Body of pancreas (tissue), 4 donors: ENCODE data around the gene SNAPC2. TPM values are rescaled to one million over a fixed set of nuclear protein-coding genes. Genes with fewer than 3 reads are reported as not detected.

Source experiments
- ATAC-seq: fragments of 150-250 bp; one replicate; pipeline ENCODE4 v1.9.1; 2016
- DNase-seq, 4 donors: peaks; one replicate each; pipeline ENCODE4 v3.0.0-alpha.2; 2019
- H3K27ac ChIP-seq, 4 donors: fragments of 200-600 bp; sonication (generic); 1 replicate in 3 of 4; 2 replicates in 1 of 4; pipeline versions ENCODE4 v1.5.1 to v1.6.1; 2016 to 2019; ENCODE audit warnings: mild to moderate bottlenecking in 1 of 4, mixed read lengths in 1 of 4, moderate library complexity in 1 of 4
- H3K27me3 ChIP-seq, 2 donors: fragments of 200-600 bp; sonication (generic); one replicate each; pipeline ENCODE4 v1.6.0; 2016; ENCODE audit warnings: mild to moderate bottlenecking in 1 of 2
- H3K36me3 ChIP-seq, 2 donors: fragments of 200-600 bp; sonication (generic); replicated peaks in 1 of 2; 2 replicates each; pipeline ENCODE4 v1.5.1; 2016; ENCODE audit warnings: low read depth in 2 of 2; ENCODE audit not compliant: insufficient read depth in 1 of 2
- H3K4me1 ChIP-seq: fragments of 200-600 bp; sonication (generic); one replicate; pipeline ENCODE4 v1.6.0; 2016
- H3K4me3 ChIP-seq, 2 donors: fragments of 200-600 bp; sonication (generic); 1 replicate in 1 of 2; 2 replicates in 1 of 2; pipeline ENCODE4 v1.5.1; 2016 to 2019
- H3K9me3 ChIP-seq, 3 donors: fragments of 200-600 bp; sonication (generic); 1 replicate in 2 of 3; 2 replicates in 1 of 3; pipeline ENCODE4 v1.5.1; 2016
- POLR2A ChIP-seq, 3 donors: fragments of 450-650 bp; IDR thresholded peaks; one replicate each; pipeline ENCODE4 v1.6.1; 2016; ENCODE audit warnings: antibody characterized with exemption in 3 of 3, mild to moderate bottlenecking in 2 of 3
- WGBS, 2 donors: methylation state at CpG; one replicate each; pipeline ENCODE4 v1.1.5; 2017; 5-methylcytosine and 5-hydroxymethylcytosine counted together
- intact Hi-C: fragments of 100-400 bp; cut with DNase I; formaldehyde crosslinking; loops from one replicate; pipeline ENCODE4 v1.15.1; 2023
- total RNA-seq, 2 donors: library from RNA; depleted of rRNA; stranded (reverse); fragments of >200 nt; gene quantifications; one replicate each; pipeline ENCODE4 v1.1.0, GENCODE V29; 2016
- TF ChIP-seq, protein P1 (sequence below), 7 experiments: fragments of 450-650 bp in 4 of 7; fragments of 200-600 bp in 3 of 7; sonication (generic) in 3 of 7; IDR thresholded peaks; one replicate each; pipeline ENCODE4 v1.5.1; 2016 to 2019; ENCODE audit warnings: antibody characterized with exemption in 7 of 7

Gene SNAPC2
- total RNA-seq, 2 donors from 2014 or later = 6.3 to 9.1 TPM

DNA sequence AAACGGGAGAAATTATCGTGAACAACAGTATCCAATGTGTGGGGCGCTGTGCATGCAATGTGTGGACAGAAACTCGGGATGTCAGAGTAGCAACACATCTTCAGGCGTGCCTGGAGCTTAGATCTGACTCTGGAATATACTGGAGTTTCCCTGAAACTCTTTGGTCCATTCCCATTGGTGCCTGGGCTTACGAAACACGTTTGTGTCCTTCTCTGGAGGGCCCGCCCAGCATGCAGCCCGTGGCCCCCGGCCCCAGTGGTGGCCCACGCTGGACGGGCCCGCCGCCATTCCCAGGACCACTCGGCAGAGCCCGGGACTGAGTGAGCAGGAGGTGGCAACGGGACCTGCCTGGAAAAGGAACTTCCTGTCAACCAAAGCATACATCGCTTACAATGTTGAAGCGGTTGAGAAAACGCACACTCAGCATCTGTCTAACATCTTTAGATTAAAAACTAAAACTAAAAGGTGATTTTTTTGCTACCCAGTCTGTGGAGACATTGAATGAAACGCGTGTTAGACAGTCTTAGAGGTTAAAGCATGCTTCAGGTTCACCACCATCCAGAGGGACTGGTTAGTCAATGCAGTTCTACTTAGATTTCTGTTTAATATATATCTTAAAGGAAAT is 42.6 kb downstream of the SNAPC2 start:
- no peak for TF ChIP-seq POLR2A (IDR thresholded peaks at IDR 0.05)
- TF ChIP-seq, protein P1, sequence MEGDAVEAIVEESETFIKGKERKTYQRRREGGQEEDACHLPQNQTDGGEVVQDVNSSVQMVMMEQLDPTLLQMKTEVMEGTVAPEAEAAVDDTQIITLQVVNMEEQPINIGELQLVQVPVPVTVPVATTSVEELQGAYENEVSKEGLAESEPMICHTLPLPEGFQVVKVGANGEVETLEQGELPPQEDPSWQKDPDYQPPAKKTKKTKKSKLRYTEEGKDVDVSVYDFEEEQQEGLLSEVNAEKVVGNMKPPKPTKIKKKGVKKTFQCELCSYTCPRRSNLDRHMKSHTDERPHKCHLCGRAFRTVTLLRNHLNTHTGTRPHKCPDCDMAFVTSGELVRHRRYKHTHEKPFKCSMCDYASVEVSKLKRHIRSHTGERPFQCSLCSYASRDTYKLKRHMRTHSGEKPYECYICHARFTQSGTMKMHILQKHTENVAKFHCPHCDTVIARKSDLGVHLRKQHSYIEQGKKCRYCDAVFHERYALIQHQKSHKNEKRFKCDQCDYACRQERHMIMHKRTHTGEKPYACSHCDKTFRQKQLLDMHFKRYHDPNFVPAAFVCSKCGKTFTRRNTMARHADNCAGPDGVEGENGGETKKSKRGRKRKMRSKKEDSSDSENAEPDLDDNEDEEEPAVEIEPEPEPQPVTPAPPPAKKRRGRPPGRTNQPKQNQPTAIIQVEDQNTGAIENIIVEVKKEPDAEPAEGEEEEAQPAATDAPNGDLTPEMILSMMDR (IDR thresholded peaks at IDR 0.05) = no peak
- no peak overlapping the region for H3K27ac ChIP-seq
- 65 to 70% methylated on average over 10 to 22 of the region's 22 CpGs for WGBS, 2 donors
- intact Hi-C loops = loop anchor here (10.0 kb wide), 1 partner anchor 172 kb away; no protein-coding TSS in a partner anchor
- no peaks in the 10 kb centered on the region for H3K9me3 ChIP-seq
- peaks cover 7 to 15% of the 10 kb centered on the region in 2 donors for H3K36me3 ChIP-seq
- ATAC-seq (no peak), DNase-seq (no peak)
- H3K4me3 ChIP-seq = no peak overlapping the region
- no peaks in the 10 kb centered on the region for H3K27me3 ChIP-seq
- H3K4me1 ChIP-seq = no peaks in the 10 kb centered on the region

DNA sequence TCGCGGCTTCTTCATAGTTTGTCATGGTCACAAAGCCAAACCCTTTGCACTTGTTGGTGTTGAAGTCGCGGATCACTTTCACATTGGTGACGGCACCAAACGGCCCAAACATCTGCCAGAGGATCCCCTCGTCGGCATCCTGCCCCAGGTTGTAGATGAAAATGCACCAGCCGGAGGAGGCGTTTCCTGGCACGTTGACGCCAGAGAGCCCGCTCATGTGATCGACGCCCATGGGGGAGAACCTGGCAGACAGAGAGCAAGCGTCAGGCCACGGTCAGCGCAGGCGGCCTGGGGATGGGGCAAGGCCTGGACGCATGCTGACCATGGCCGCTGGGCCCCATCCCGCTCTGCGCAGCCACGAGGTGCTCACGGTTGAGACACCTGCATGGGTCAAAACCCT is 43.4 kb downstream of the SNAPC2 start:
- DNase-seq (no peak), ATAC-seq (no peak)
- no peak for TF ChIP-seq POLR2A (IDR thresholded peaks at IDR 0.05)
- TF ChIP-seq, protein P1 (IDR thresholded peaks at IDR 0.05) = no peak
- peaks cover 7 to 15% of the 10 kb centered on the region in 2 donors for H3K36me3 ChIP-seq
- H3K4me1 ChIP-seq = no peaks in the 10 kb centered on the region
- no peak overlapping the region for H3K4me3 ChIP-seq
- intact Hi-C loops = loop anchor here (10.0 kb wide), 1 partner anchor 171 kb away; no protein-coding TSS in a partner anchor
- no peaks in the 10 kb centered on the region for H3K9me3 ChIP-seq
- WGBS, 2 donors = 91 to 94% methylated on average over 25 of the region's 25 CpGs
- no peak overlapping the region for H3K27ac ChIP-seq
- no peaks in the 10 kb centered on the region for H3K27me3 ChIP-seq

DNA sequence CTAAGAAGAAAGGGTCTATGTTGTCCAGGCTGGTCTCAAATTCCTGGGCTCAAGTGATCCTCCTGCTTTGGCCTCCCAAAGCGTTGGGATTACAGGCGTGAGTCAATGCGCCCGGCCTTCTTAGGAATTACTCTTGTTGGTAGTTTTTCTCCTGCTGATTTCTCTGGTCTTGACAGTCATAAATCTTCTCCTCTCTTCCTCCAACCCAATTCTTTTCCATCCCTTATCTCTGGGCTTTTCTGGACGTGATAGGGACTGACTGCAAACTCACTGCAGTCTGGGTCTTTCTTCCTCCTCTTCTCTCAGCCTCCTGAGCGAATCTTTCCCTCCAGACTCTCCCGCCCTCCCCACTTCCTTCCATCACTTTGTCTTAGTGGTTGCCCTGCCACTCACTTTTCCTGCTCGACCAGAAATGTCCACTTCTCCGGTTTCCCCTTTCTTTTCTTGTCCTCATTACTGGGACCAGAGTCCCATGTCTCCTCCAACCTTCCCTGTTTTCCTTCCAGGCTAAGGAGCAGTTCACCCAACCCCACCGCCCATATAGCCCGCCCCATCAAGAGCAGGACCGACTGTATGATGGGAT is 45.2 kb downstream of the SNAPC2 start:
- intact Hi-C loops = loop anchor here (10.0 kb wide), 1 partner anchor 169 kb away; no protein-coding TSS in a partner anchor
- TF ChIP-seq POLR2A (IDR thresholded peaks at IDR 0.05) = no peak
- TF ChIP-seq, protein P1 (IDR thresholded peaks at IDR 0.05) = no peak
- Histone ChIP-seq H3K27me3 (no peaks in the 10 kb centered on the region), H3K36me3 (peaks cover 7 to 15% of the 10 kb centered on the region in 2 donors), H3K27ac (no peak overlapping the region), H3K4me3 (no peak overlapping the region), H3K9me3 (no peaks in the 10 kb centered on the region), H3K4me1 (no peaks in the 10 kb centered on the region)
- no peak for ATAC-seq
- DNase-seq = no peak
- 86 to 90% methylated on average over 12 of the region's 12 CpGs for WGBS, 2 donors

DNA sequence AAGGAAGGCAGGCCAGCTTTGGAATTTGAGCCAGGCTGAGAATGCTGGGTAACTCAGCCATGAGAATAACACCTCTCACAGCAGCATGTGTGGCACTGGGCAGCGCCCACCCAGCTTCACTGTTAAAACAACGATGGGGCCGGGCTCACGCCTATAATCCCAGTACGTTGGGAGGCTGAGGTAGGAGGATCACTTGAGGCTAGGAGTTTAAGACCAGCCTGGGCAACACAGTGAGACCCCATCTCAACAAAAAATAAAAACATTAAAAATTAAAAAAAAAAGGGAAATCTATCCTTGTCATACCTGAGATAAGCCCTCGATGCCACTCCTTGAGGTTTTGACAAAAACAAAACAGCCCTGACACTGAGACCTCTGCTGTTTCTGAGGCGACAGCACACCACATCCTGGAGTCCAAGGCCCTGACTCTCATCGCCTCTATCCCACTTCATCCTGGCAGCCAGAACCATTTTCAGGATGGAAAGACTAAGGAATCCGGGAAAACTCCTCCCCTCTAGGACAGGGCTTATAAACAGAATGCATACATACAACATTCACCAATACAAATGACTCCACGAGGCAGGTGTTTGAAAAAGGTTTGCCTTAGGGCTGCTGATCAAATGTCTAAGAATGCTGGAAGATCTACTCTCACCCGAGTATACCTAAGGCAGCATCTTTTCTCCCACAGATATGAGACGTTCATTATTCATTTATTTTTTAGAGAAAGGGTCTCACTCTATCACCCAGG is 46.0 kb downstream of the SNAPC2 start:
- no peak for DNase-seq
- TF ChIP-seq, protein P1 (IDR thresholded peaks at IDR 0.05) = no peak
- no peak for TF ChIP-seq POLR2A (IDR thresholded peaks at IDR 0.05)
- intact Hi-C loops = loop anchor here (10.0 kb wide), 1 partner anchor 169 kb away; no protein-coding TSS in a partner anchor
- WGBS, 2 donors = 86 to 89% methylated on average over 12 of the region's 12 CpGs
- Histone ChIP-seq H3K27me3 (no peaks in the 10 kb centered on the region), H3K36me3 (peaks cover 7 to 15% of the 10 kb centered on the region in 2 donors), H3K4me3 (no peak overlapping the region), H3K9me3 (no peaks in the 10 kb centered on the region), H3K27ac (no peak overlapping the region), H3K4me1 (no peaks in the 10 kb centered on the region)
- no peak for ATAC-seq
